GM18508 (cell line): ENCODE data around the gene COA8.

Source experiments
- ATAC-seq: cut with Tn5 transposase; IDR thresholded peaks from one replicate; pipeline ENCODE4 v1.9.1; 2021; ENCODE audit warnings: moderate number of reproducible peaks; ENCODE audit not compliant: insufficient read depth, unreplicated experiment

The COA8 gene, protein sequence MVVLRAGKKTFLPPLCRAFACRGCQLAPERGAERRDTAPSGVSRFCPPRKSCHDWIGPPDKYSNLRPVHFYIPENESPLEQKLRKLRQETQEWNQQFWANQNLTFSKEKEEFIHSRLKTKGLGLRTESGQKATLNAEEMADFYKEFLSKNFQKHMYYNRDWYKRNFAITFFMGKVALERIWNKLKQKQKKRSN

DNA sequence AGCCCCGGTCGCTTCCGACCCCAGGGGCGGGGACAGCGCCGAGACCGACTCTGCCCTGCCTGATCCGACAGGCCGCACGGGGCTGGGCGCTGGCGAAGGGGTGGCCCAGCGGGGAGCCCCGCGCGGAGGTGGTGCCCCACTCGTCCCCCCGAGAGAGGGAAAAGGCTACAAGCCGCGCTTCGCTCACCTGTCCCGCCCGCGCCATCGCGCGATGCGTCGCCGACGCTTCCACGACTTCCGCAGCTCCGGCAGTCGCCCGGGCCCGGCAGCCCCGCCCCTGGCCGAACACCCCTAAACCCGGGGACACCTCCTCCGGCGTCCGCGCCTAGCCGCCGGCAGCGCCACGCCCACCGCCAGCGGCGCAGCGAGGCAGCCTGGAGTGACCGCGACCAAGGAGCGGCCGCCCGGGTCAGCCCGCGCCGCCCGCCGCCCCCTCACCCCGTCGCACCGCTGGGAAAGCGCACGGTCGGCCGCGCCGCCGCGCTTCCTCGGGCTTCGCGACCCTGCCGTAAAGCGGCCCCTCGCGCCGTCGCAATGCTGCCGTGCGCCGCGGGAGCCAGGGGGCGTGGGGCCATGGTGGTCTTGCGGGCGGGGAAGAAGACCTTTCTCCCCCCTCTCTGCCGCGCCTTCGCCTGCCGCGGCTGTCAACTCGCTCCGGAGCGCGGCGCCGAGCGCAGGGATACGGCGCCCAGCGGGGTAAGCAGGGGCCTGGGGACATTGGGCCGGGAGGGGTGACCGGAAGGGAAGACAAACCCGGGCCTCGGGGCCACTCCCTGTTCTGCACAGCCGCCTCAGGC lies at the start of gene COA8, which contains the start of gene BAG5:
TSS of gene COA8 (plus strand) at position 532 of the 797 bp plus-strand sequence. CDS start at position 574, 42 bp downstream.
TSS of gene BAG5 (minus strand) at position 229 of the 797 bp plus-strand sequence. CDS start 1,493 bp downstream, outside the sequence.
- no peak for ATAC-seq

GRCh38 chr14:103514596-103515421 lies 48.0 kb upstream of the COA8 start:
- no peak for ATAC-seq

DNA sequence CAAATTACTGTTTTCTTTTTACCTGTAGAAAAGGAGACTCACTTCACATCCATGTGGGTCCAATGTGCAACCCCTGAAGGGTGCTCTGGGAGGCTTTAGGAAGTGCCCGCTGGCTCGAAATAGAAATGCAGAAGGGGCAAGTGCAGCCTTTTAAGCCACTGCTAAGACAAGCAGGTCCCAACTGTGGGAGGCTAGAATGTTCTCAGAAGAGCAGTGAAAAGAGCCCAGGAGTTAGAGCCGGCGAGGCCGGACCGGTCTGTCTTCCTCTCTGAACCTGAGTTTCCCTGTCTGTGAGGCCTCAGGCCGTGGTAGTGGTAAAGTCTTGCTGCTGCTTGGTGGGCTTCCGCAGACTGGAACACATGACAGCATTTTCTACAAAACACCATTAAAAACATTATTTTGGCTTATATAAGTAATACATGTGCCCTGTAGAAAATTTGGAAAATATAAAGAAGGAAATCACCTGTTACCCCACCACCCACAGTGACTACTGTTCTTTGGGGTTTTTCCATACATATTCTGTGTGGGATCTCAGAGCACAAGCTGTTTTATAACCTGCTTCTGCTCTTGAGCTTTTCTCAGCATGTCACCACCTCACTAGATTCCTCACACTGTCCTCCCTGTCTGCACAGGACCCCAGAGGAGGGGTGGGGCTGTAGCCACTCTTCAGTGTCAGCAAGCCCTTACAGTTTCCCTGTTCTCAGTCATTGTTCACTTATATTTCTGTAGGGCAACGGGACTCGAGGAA lies 46.2 kb upstream of the COA8 start:
- no peak for ATAC-seq

DNA sequence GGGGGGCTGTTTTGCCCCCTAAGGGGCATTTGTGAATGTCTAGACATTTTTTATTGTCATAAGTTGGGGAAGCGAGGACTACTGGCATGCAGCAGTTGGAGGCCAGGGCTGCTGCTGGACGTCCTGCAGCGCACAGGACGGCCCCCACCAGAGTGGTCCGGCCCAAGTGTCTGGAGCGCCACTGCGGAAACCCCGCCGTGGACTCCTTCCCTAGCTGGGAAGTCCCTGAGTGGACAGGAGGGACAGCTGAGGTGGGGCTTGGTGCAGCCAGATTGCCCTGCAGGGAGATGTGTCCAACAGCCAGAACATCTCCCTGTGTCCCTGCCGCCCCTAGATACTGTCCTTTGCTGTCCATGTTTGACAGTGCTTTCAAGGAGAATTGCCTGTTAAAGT lies 45.6 kb upstream of the COA8 start:
- no peak for ATAC-seq

DNA sequence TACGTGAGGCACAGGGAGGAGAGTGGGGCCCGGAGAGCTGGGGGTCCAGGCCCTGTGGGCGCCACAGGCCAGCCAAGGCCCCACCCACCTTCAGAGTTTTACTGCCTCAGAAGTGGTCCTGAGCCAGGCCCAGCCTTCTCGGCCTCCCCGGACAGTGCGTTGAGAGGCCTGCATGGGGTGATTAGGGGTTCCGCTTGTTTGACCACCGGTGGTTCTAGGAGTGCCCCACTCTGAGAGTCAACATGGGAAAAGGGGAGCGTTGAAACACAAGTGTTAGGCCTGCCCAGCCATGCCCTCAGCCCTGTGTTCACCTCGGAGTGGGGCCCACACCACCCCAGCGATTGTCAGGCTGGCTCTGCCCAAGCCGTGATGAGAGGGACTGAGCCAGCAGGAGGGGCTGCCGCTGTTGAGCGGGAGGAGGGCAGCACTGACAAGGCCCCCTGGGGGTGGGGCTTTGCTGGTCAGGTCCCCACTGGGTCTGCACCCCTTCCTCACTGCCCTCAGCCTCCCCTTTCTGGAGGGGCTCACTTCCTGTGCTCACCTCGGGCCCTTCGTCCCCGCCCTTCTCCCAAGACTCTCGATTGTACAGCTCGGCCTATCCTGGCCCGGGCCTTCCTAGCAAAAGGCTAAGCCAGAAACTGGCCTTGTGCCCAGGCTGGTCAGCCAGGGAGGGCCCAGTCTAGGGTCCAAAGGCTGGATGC lies 44.9 kb upstream of the COA8 start:
- ATAC-seq: no peak

DNA sequence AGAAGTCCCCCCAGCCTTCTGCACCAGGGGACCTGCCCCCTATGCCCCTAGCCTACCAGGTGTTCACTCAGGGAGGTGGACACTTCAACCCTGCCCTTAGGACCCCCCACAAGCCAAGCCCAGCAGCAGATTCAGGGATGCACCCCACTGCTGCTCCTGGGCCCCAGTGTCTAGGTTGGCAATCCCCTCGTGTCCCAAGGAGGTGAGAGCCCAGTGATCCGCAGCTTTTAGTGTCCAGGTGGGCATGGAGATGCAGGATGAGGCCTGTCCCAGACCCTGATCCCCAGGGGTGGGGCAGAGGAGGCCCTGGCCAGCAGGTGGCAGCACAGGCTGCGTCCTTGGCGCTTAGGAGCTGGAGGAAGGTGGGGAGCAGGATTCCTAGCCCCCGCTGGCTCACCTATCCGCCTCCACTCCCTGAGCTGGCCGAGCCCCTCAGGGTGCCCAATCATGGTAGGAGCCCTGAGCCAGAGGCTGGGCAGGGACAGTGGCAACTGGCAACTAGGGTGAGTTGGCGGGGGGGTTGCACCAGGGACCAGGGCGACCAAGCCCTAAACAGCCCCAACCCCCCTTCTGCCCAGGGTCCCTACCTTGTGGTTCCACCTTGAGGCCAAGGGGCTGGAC lies 44.2 kb upstream of the COA8 start:
- no peak for ATAC-seq

DNA sequence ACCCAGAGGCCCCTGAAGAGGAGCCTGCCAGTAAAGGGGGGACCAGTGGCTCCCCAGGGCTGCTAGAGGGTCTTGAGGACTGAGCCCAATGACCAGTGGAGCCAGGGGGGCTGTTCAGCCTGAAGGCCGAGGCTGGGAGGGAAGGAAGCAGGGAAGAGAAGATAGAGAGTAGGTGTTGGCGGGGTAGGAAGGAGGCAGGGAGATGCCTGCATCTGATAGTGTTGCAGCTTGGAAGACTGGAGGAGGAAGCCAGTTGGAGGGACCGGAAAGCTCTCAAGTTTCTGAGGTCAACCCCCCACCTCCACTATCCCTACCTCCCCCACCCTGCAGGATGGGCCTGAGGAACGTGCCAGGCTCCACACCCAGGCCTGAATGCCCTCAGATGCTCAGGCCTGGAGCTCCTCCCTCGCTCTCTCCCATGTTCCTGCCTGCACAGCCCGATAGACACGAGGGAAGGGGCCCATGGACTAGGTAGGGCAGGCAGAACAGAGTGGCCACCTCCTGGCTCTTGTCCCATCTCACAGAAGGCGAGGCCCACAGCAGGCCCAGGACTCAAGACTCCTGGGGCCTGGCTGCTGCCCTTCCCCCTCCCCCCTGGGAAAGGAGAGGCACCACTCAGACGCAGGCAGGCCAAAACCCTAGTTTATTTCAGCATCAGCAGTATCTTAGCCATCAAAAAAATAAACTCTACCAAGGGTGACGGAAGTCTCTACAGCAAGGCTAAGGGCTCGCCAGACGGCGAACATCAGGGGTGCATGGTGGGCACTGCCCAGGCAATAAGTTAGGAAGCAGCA lies 43.5 kb upstream of the COA8 start:
- ATAC-seq: no peak

DNA sequence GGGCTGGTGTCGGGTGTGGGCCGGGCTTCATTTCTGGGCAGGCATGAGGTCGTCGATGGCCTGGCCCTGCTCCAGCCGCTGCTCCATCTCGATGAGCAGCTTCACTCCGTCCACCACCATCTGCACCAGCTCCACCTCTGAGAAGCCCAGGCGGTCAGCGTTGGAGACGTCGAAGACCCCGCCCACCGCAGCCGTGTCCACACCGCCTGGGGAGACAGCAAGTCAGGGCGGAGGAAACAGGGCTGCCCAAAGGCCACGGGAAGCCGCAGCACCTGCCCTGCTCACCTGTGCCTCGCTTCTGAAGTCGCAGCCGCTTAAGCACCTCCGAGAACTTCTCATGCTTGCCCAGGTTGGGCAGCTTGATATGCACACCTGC lies 42.9 kb upstream of the COA8 start:
- ATAC-seq: no peak

GRCh38 chr14:103520269-103520656 lies 42.5 kb upstream of the COA8 start:
- no peak for ATAC-seq

DNA sequence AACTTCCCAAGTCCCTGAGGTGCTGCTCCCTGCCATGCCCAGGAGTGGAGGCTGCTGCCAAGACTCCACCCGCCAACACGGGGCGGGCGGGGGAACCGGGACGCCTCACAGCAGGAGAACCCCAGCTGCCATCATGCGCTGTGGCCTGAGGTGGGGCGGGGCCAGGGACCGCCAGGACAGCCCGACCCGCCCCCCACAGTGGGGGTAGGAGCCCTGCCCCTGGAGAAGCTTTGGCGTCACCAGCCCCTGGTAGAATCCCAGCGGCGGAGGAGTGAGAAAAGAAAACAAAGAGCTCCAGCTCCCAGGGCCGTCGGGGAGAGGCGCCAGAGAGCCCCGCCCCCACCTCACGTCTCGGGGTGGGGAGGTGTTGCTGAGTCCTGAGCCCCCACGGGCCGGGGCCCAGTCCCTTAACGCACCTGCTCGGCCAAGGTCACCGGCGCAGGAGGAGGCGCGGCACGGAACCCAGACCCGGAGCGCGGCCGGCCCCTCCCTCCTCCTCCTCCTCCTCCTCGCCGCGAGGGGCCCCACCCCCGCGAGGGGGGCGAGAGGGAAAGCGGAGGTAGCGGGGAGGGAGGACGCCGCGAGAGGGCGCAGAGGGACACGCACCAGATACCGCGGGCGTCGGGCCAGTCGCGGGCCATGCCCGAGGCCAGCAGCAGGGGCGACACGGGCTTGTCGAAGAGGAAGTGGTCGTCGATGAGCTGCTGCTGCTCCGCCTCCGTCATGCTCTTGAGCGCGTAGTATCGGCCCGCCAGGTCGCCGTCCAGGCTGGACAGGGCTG lies 41.9 kb upstream of the COA8 start:
- no peak for ATAC-seq

GRCh38 chr14:103521438-103521950 lies 41.3 kb upstream of the COA8 start:
- no peak for ATAC-seq

- no peak for ATAC-seq
Measured at GRCh38 chr14:103521951-103522563, 40.7 kb upstream of the COA8 start.

- ATAC-seq: no peak
Measured at GRCh38 chr14:103522649-103523574, 39.8 kb upstream of the COA8 start, which contains the start of gene CKB. TSS of gene CKB (minus strand) at chr14:103522830. CDS start at chr14:103522493, 337 bp downstream.

- no peak for ATAC-seq
Measured at GRCh38 chr14:103523575-103523954, 39.2 kb upstream of the COA8 start.

- ATAC-seq: no peak
Measured at GRCh38 chr14:103524002-103524935, 38.5 kb upstream of the COA8 start.
